ENCODE data around the gene HDAC8.

- TF ChIP-seq CTCF (IDR thresholded peaks at IDR 0.05) (no peak), POLR2A (IDR thresholded peaks at IDR 0.05) (no peak)
These were observed 96.5 kb downstream of the HDAC8 start for GRCh38 chrX:72475952-72476668.

Measured in lower leg skin (tissue), 3 donors.